B cell (primary cell): ENCODE results near the gene CAMTA1. TPM values are rescaled to one million over a fixed set of nuclear protein-coding genes. Genes with fewer than 3 reads are reported as not detected.

ENCODE experiments used
- ATAC-seq: fragments of 200-7000 bp; cut with Tn5 transposase; one replicate; pipeline ENCODE4 v1.10.0; 2021; ENCODE audit warnings: low read depth, mild to moderate bottlenecking, moderate number of reproducible peaks, moderate library complexity
- CTCF ChIA-PET: fragments of 350-600 bp; sonication (Branson Sonifier 250); formaldehyde crosslinking; loops from one replicate; lab custom pipeline; 2021; ENCODE audit warnings: antibody characterized with exemption, inconsistent platforms; lab: Charles Lee
- POLR2A ChIA-PET: fragments of 350-600 bp; sonication (Branson Sonifier 250); formaldehyde crosslinking; loops from one replicate; lab custom pipeline; 2021; ENCODE audit warnings: antibody characterized with exemption; lab: Charles Lee
- DNase-seq: peaks from one replicate; pipeline ENCODE4 v3.0.0; 2013
- H2AFZ ChIP-seq: 2 replicates; pipeline ENCODE4 v1.6.1; 2012; ENCODE audit warnings: mild to moderate bottlenecking, low read depth, low read length; ENCODE audit not compliant: insufficient read depth, poor library complexity, severe bottlenecking
- H3K27ac ChIP-seq, 2 donors: 1 replicate in 1 of 2; 2 replicates in 1 of 2; pipeline ENCODE4 v1.5.1; 2012 to 2013; ENCODE audit warnings: low read length in 2 of 2, mild to moderate bottlenecking in 2 of 2, moderate library complexity in 1 of 2
- H3K27me3 ChIP-seq, 4 experiments: fragments of 200-600 bp in 1 of 4; sonication (generic) in 1 of 4; replicated peaks in 1 of 4; 1 replicate in 2 of 4; 2 replicates in 2 of 4; pipeline versions ENCODE4 v1.6.1 to v1.7.0; 2013 to 2016; ENCODE audit warnings: low read length in 3 of 4, mild to moderate bottlenecking in 2 of 4, mixed read lengths in 1 of 4, moderate library complexity in 1 of 4; ENCODE audit not compliant: insufficient read depth in 4 of 4, control insufficient read depth in 3 of 4; ENCODE audit errors: control extremely low read depth in 1 of 4
- H3K36me3 ChIP-seq, 2 experiments: replicated peaks in 1 of 2; 1 replicate in 1 of 2; 2 replicates in 1 of 2; pipeline versions ENCODE4 v1.6.1 to v1.7.1; 2013; ENCODE audit warnings: low read length in 1 of 2; ENCODE audit not compliant: insufficient read depth in 2 of 2, control insufficient read depth in 1 of 2; ENCODE audit errors: control extremely low read depth in 1 of 2, extremely low read depth in 1 of 2
- H3K4me1 ChIP-seq, 2 donors: fragments of 200-600 bp in 1 of 2; sonication (generic) in 1 of 2; 1 replicate in 1 of 2; 2 replicates in 1 of 2; pipeline versions ENCODE4 v1.5.1 to v1.6.1; 2013 to 2017; ENCODE audit warnings: low read length in 2 of 2; ENCODE audit not compliant: control insufficient read depth in 2 of 2, insufficient read depth in 2 of 2
- H3K4me2 ChIP-seq: replicated peaks from 2 replicates; pipeline ENCODE3; 2012; ENCODE audit warnings: mild to moderate bottlenecking, low read depth, low read length; ENCODE audit not compliant: poor library complexity, severe bottlenecking
- H3K4me3 ChIP-seq, 5 experiments: fragments of 200-600 bp in 1 of 5; sonication (generic) in 1 of 5; 1 replicate in 3 of 5; 2 replicates in 2 of 5; pipeline versions ENCODE4 v1.5.1 to v1.7.0; 2011 to 2016; ENCODE audit warnings: low read length in 4 of 5, mild to moderate bottlenecking in 4 of 5, low read depth in 2 of 5, control low read depth in 1 of 5, moderate library complexity in 1 of 5; ENCODE audit not compliant: insufficient read depth in 1 of 5; ENCODE audit errors: control extremely low read depth in 1 of 5, extremely low read depth in 1 of 5
- H3K79me2 ChIP-seq: fragments of 200-600 bp; sonication (generic); one replicate; pipeline ENCODE4 v1.6.0; 2016; ENCODE audit warnings: low read length; ENCODE audit not compliant: control insufficient read depth, insufficient read depth
- H3K9ac ChIP-seq: fragments of 200-600 bp; sonication (generic); 2 replicates; pipeline ENCODE4 v1.6.1; 2017; ENCODE audit warnings: mild to moderate bottlenecking, low read length, moderate library complexity
- H3K9me3 ChIP-seq, 3 donors: one replicate each; pipeline versions ENCODE4 v1.6.1 to v1.7.1; 2013; ENCODE audit warnings: low read length in 2 of 3; ENCODE audit not compliant: control insufficient read depth in 2 of 3, insufficient read depth in 1 of 3; ENCODE audit errors: control extremely low read depth in 1 of 3
- H4K20me1 ChIP-seq: 2 replicates; pipeline ENCODE4 v1.6.0; 2012; ENCODE audit warnings: mild to moderate bottlenecking, low read length; ENCODE audit not compliant: insufficient read depth, control insufficient read depth, poor library complexity, severe bottlenecking
- H3K27ac Mint-ChIP-seq: one replicate; pipeline ENCODE4 v1.8.0; 2021; ENCODE audit warnings: mixed read lengths
- H3K27me3 Mint-ChIP-seq: one replicate; pipeline ENCODE4 v1.8.0; 2021; ENCODE audit warnings: mixed read lengths
- H3K4me1 Mint-ChIP-seq: one replicate; pipeline ENCODE4 v1.8.0; 2021; ENCODE audit warnings: mixed read lengths
- H3K4me3 Mint-ChIP-seq: one replicate; pipeline ENCODE4 v1.8.0; 2021; ENCODE audit warnings: mixed read lengths
- H3K9me3 Mint-ChIP-seq: one replicate; pipeline ENCODE4 v1.8.0; 2022; ENCODE audit warnings: mixed read lengths; ENCODE audit not compliant: insufficient read depth
- EZH2 ChIP-seq: IDR thresholded peaks from 2 replicates; pipeline ENCODE4 v1.6.1; 2012; ENCODE audit warnings: borderline replicate concordance, low read depth, mild to moderate bottlenecking, moderate library complexity, low read length; ENCODE audit not compliant: insufficient read depth, poor library complexity, severe bottlenecking
- WGBS: methylation state at CpG from one replicate; pipeline ENCODE4 v1.1.5; 2013; ENCODE audit warnings: missing lambda C conversion rate; ENCODE audit not compliant: insufficient coverage; 5-methylcytosine and 5-hydroxymethylcytosine counted together
- intact Hi-C: fragments of 100-400 bp; cut with micrococcal nuclease; formaldehyde crosslinking; loops from one replicate; pipeline ENCODE4 v1.10.0; 2022
- polyA plus RNA-seq: library from polyadenylated mRNA; depleted of rRNA; stranded (reverse); fragments of >200 nt; gene quantifications from 2 replicates; pipeline ENCODE4 v1.2.3, GENCODE V29; 2012
- total RNA-seq, 2 donors: library from RNA; stranded (reverse); fragments of 120-200 nt in 1 of 2; gene quantifications; 1 replicate in 1 of 2; 2 replicates in 1 of 2; pipeline versions ENCODE4 v1.2.3 to v1.2.4, GENCODE V29; 2013 to 2022
- TF ChIP-seq, protein P1 (sequence below): fragments of 200-600 bp; IDR thresholded peaks from one replicate; pipeline ENCODE4 v1.8.0; 2022; ENCODE audit warnings: antibody characterized with exemption, mild to moderate bottlenecking

The CAMTA1 gene
- total and polyA plus RNA-seq, 2 donors (not counting 1 experiment from before 2014, with no cell fraction given): 42.2 to 45.7 TPM

DNA sequence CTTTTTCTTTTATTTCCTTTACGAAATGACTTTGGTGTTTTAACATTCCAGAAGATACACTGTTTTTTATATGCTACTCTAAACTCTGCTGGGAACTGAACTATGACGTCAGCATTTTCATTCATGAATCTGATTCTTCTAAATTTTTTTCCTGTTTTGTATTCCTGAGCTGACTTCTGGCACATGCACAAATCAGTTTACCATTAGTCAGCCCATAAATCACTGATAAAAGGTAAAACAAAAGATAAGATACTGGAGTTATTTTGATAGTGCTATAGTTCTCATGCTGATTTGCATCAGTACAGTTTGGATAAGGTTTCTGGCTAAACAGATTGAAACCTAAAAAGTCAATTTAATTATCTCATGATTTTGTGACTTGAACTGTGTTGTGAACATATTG, 10.4 kb downstream of the CAMTA1 start:
- Histone ChIP-seq H4K20me1 (peaks cover 47% of the 10 kb centered on the region), H3K9ac (no peak overlapping the region), H3K9me3 (no peaks in the 10 kb centered on the region), H3K27me3 (no peaks in the 10 kb centered on the region), H3K4me2 (no peak overlapping the region), H3K79me2 (peaks cover 88% of the 10 kb centered on the region), H2AFZ (no peak overlapping the region), H3K36me3 (peaks cover 0 to 6% of the 10 kb centered on the region in 2 experiments), H3K4me1 (peaks cover 0 to 2% of the 10 kb centered on the region in 2 donors), H3K27ac (no peak overlapping the region), H3K4me3 (no peak overlapping the region)
- Mint-ChIP-seq H3K9me3 (no peaks in the 10 kb centered on the region), H3K4me1 (peaks cover 9% of the 10 kb centered on the region), H3K4me3 (no peak overlapping the region), H3K27ac (no peak overlapping the region), H3K27me3 (no peaks in the 10 kb centered on the region)
- ChIA-PET CTCF (interaction anchor here (1.2 to 2.6 kb wide), 4 partner anchors 94 to 275 kb away, joined by 3 to 17 read pairs (median 7); no protein-coding TSS in a partner anchor), POLR2A (no interaction called here)
- DNase-seq (no peak), ATAC-seq (no peak)
- intact Hi-C loops: no loop called here
- TF ChIP-seq, protein P1, sequence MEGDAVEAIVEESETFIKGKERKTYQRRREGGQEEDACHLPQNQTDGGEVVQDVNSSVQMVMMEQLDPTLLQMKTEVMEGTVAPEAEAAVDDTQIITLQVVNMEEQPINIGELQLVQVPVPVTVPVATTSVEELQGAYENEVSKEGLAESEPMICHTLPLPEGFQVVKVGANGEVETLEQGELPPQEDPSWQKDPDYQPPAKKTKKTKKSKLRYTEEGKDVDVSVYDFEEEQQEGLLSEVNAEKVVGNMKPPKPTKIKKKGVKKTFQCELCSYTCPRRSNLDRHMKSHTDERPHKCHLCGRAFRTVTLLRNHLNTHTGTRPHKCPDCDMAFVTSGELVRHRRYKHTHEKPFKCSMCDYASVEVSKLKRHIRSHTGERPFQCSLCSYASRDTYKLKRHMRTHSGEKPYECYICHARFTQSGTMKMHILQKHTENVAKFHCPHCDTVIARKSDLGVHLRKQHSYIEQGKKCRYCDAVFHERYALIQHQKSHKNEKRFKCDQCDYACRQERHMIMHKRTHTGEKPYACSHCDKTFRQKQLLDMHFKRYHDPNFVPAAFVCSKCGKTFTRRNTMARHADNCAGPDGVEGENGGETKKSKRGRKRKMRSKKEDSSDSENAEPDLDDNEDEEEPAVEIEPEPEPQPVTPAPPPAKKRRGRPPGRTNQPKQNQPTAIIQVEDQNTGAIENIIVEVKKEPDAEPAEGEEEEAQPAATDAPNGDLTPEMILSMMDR: no peak
- no peak for TF ChIP-seq EZH2
- WGBS: no CpG with 5 or more reads among the region's 2 CpGs

GRCh38 chr1:6796095-6796494, 10.8 kb downstream of the CAMTA1 start:
- peaks cover 88% of the 10 kb centered on the region for H3K79me2 ChIP-seq
- no peak for ATAC-seq

More at GRCh38 chr1:6796095-6796494, 10.8 kb downstream of the CAMTA1 start:
- H2AFZ ChIP-seq: no peak overlapping the region
- Mint-ChIP-seq H3K27ac (no peak overlapping the region), H3K27me3 (no peaks in the 10 kb centered on the region), H3K9me3 (no peaks in the 10 kb centered on the region), H3K4me1 (peaks cover 13% of the 10 kb centered on the region), H3K4me3 (no peak overlapping the region)
- H3K4me1 ChIP-seq: peaks cover 1 to 4% of the 10 kb centered on the region in 2 donors
- peaks cover under 1 to 3% of the 10 kb centered on the region in 2 experiments for H3K36me3 ChIP-seq
- no peak overlapping the region for H3K4me2 ChIP-seq
- no peak overlapping the region for H3K9ac ChIP-seq
- H3K9me3 ChIP-seq: no peaks in the 10 kb centered on the region
- intact Hi-C loops: no loop called here
- no peaks in the 10 kb centered on the region for H3K27me3 ChIP-seq
- WGBS: 96% methylated on average over 9 of the region's 9 CpGs
- DNase-seq: no peak
- no peak overlapping the region for H3K4me3 ChIP-seq
- CTCF ChIA-PET: interaction anchor here (0.7 to 2.6 kb wide), 5 partner anchors 10 to 851 kb away, joined by 3 to 17 read pairs (median 5); no protein-coding TSS in a partner anchor
- peaks cover 50% of the 10 kb centered on the region for H4K20me1 ChIP-seq
- POLR2A ChIA-PET: no interaction called here
- TF ChIP-seq, protein P1: no peak
- no peak for TF ChIP-seq EZH2
- H3K27ac ChIP-seq: no peak overlapping the region
